Measurements from ENCODE around the gene SCO2. TPM values are rescaled to one million over a fixed set of nuclear protein-coding genes. Genes with fewer than 3 reads are reported as not detected.

The SCO2 gene
- total and polyA plus RNA-seq, 12 donors: 0.57 to 2.8 (median 1.1) TPM; not detected in 7

DNA sequence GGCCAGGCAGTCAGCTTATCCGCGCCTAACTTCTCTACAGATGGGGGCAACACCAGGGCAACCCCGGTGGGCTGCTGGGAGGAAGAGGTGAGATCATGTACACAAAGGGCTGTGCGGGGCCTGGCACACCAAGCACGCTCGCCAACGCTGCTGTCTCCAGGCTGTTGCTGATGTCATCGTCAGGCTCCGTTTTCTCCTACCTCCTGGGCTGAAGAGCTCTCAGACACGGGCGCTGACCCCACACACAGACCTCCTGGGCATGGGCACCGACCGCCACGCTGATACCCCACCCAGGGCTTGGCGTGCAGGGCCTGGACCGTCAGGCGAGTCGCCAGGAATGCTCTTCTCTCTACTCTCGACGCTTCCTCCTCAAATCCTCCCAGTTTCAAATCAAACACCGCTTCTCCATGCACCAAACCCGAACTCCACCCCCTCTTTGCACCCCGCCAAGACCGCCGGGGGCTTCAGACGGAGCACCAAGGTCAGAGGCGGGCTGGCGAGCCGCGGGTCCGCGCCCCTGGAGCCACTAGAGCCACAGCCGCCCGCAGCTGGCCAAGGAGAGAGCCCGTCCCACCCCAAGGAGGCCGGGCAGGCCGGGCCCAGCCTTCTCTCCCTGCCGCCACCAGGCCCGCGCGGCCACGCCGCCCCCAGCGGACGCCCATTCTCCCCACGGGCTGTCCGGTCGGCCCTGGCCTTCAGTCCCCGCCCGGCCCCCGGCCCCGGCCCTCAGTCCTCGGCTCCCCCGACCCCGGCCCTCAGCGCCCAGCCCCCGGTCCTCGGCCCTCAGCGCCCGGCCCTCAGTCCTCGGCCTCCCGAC, 51.3 kb downstream of the SCO2 start:
- intact Hi-C loops (cut with DNase I): loop anchor here in 2 of 10 donors (2.0 kb wide), 1 partner anchor 33 kb away; the partner anchor contains the start of gene LMF2 (in 2 of the 2)
- Histone ChIP-seq H3K4me1 (peaks cover 31 to 57% (median 56%) of the 10 kb centered on the region in 9 donors), H3K9me3 (no peaks in the 10 kb centered on the region), H3K36me3 (peaks cover 0 to 4% (median 0%) of the 10 kb centered on the region in 9 donors), H3K27ac (peak overlapping the region in 8 of 10 donors; percentile 62 to 90 (median 74)), H3K4me3 (peak overlapping the region; percentile 63 to 98 (median 84)), H3K27me3 (peaks cover 0 to 7% (median 3%) of the 10 kb centered on the region in 7 donors)
- DNase-seq (peak in 1 of 2 donors; percentile 40), ATAC-seq (peak in 2 of 8 donors; percentile 23 to 25)
- peak in 1 of 9 donors; percentile 6 for TF ChIP-seq CTCF (IDR thresholded peaks at IDR 0.05)
- 5 to 10% methylated on average over 35 to 62 of the region's 62 CpGs for WGBS, 2 donors

Other genes with a start within 250 kb of the SCO2 start
- 100 to 1,000 TPM in 1 of 10 donors, 10 to 100 TPM in 9; 43.0 to 101 (median 57.8) TPM for gene PLXNB2, start 218.0 kb downstream of the SCO2 start, total RNA-seq
- 10 to 100 TPM; 33.5 to 71.0 TPM for gene PLXNB2, start 218.0 kb downstream of the SCO2 start, polyA plus RNA-seq
- gene DENND6B, start 198.6 kb downstream of the SCO2 start, total RNA-seq: 1 to 10 TPM; 1.1 to 3.6 (median 2.0) TPM
- gene DENND6B, start 198.6 kb downstream of the SCO2 start, polyA plus RNA-seq: 1 to 10 TPM; 1.7 to 3.1 TPM
- gene PPP6R2, start 182.3 kb downstream of the SCO2 start, total RNA-seq: 10 to 100 TPM; 34.7 to 51.5 (median 36.8) TPM
- 10 to 100 TPM; 38.6 to 38.8 TPM for gene PPP6R2, start 182.3 kb downstream of the SCO2 start, polyA plus RNA-seq
- gene SBF1, start 50.6 kb downstream of the SCO2 start, total RNA-seq: 10 to 100 TPM; 41.0 to 73.0 (median 49.7) TPM
- 10 to 100 TPM; 43.2 to 48.6 TPM for gene SBF1, start 50.6 kb downstream of the SCO2 start, polyA plus RNA-seq
- under 1 TPM in 3 of 10 donors, not detected in 7; 0.09 to 0.53 (median 0.15) TPM for gene ADM2, start 44.1 kb downstream of the SCO2 start, total RNA-seq
- gene ADM2, start 44.1 kb downstream of the SCO2 start, polyA plus RNA-seq: under 1 TPM; 0.07 to 0.29 TPM
- not detected for gene MIOX, start 38.7 kb downstream of the SCO2 start, total RNA-seq
- gene MIOX, start 38.7 kb downstream of the SCO2 start, polyA plus RNA-seq: not detected
- gene LMF2, start 17.9 kb downstream of the SCO2 start, total RNA-seq: 10 to 100 TPM; 18.8 to 37.5 (median 22.9) TPM
- gene LMF2, start 17.9 kb downstream of the SCO2 start, polyA plus RNA-seq: 10 to 100 TPM; 40.4 to 42.5 TPM
- gene NCAPH2, start 17.4 kb downstream of the SCO2 start, total RNA-seq: 10 to 100 TPM; 21.7 to 31.9 (median 26.2) TPM
- gene NCAPH2, start 17.4 kb downstream of the SCO2 start, polyA plus RNA-seq: 10 to 100 TPM; 38.0 to 54.8 TPM
- gene TYMP, start 4.4 kb upstream of the SCO2 start, total RNA-seq: 100 to 1,000 TPM in 1 of 10 donors, 10 to 100 TPM in 7, 1 to 10 TPM in 2; 8.4 to 113 (median 12.6) TPM
- 10 to 100 TPM; 23.3 to 65.3 TPM for gene TYMP, start 4.4 kb upstream of the SCO2 start, polyA plus RNA-seq
- gene KLHDC7B, start 20.3 kb upstream of the SCO2 start, total RNA-seq: 1 to 10 TPM in 1 of 10 donors, under 1 TPM in 3, not detected in 6; 0.11 to 1.3 (median 0.18) TPM
- under 1 TPM in 1 of 2 donors, not detected in 1; 0.10 TPM for gene KLHDC7B, start 20.3 kb upstream of the SCO2 start, polyA plus RNA-seq
- under 1 TPM in 2 of 10 donors, not detected in 8; 0.74 to 0.90 TPM for gene SYCE3, start 37.3 kb upstream of the SCO2 start, total RNA-seq
- gene SYCE3, start 37.3 kb upstream of the SCO2 start, polyA plus RNA-seq: not detected
- gene CPT1B, start 52.8 kb upstream of the SCO2 start, total RNA-seq: 100 to 1,000 TPM; 135 to 487 (median 415) TPM
- 100 to 1,000 TPM in 1 of 2 donors, 10 to 100 TPM in 1; 61.2 to 351 TPM for gene CPT1B, start 52.8 kb upstream of the SCO2 start, polyA plus RNA-seq
- 10 to 100 TPM; 31.7 to 60.1 (median 39.9) TPM for gene CHKB, start 57.3 kb upstream of the SCO2 start, total RNA-seq
- gene CHKB, start 57.3 kb upstream of the SCO2 start, polyA plus RNA-seq: 100 to 1,000 TPM in 1 of 2 donors, 10 to 100 TPM in 1; 27.1 to 251 TPM
- under 1 TPM; 0.08 to 0.52 (median 0.27) TPM for gene MAPK8IP2, start 75.2 kb upstream of the SCO2 start, total RNA-seq
- under 1 TPM; 0.22 to 0.49 TPM for gene MAPK8IP2, start 75.2 kb upstream of the SCO2 start, polyA plus RNA-seq
- 10 to 100 TPM; 19.6 to 33.3 (median 26.0) TPM for gene ARSA, start 102.6 kb upstream of the SCO2 start, total RNA-seq
- 10 to 100 TPM; 17.5 to 62.3 TPM for gene ARSA, start 102.6 kb upstream of the SCO2 start, polyA plus RNA-seq
- gene SHANK3, start 147.2 kb upstream of the SCO2 start, total RNA-seq: 10 to 100 TPM; 19.9 to 36.9 (median 24.7) TPM
- gene SHANK3, start 147.2 kb upstream of the SCO2 start, polyA plus RNA-seq: 10 to 100 TPM; 14.3 to 59.8 TPM
- gene ACR, start 212.6 kb upstream of the SCO2 start, total RNA-seq: 1 to 10 TPM in 1 of 10 donors, under 1 TPM in 8, not detected in 1; 0.28 to 1.1 (median 0.50) TPM
- gene ACR, start 212.6 kb upstream of the SCO2 start, polyA plus RNA-seq: under 1 TPM; 0.13 to 0.66 TPM